Left lung (tissue), 10 donors: Measurements from ENCODE around the gene TTYH2. TPM values are rescaled to one million over a fixed set of nuclear protein-coding genes. Genes with fewer than 3 reads are reported as not detected.

Source experiments
- ATAC-seq: fragments of 200-7000 bp; cut with Tn5 transposase; one replicate; pipeline ENCODE4 v1.9.1; 2020; ENCODE audit warnings: moderate library complexity
- DNase-seq, 4 donors: peaks; one replicate each; pipeline ENCODE4 v3.0.0-alpha.2; 2013 to 2020
- H3K27ac ChIP-seq, 2 donors: fragments of 200-600 bp; sonication (generic) in 1 of 2; one replicate each; pipeline versions ENCODE4 v1.5.0 to v1.8.0; 2020 to 2021
- H3K27me3 ChIP-seq, 2 donors: fragments of 200-600 bp; sonication (generic) in 1 of 2; one replicate each; pipeline versions ENCODE4 v1.5.0 to v1.8.0; 2020 to 2021
- H3K36me3 ChIP-seq, 2 donors: fragments of 200-600 bp; sonication (generic) in 1 of 2; one replicate each; pipeline versions ENCODE4 v1.5.0 to v1.8.0; 2020 to 2021
- H3K4me1 ChIP-seq, 2 donors: fragments of 200-600 bp; one replicate each; pipeline ENCODE4 v1.8.0; 2021
- H3K4me3 ChIP-seq, 2 donors: fragments of 200-600 bp; sonication (generic) in 1 of 2; one replicate each; pipeline versions ENCODE4 v1.5.0 to v1.8.0; 2020 to 2021; ENCODE audit warnings: mild to moderate bottlenecking in 1 of 2
- H3K9me3 ChIP-seq, 2 donors: fragments of 200-600 bp; sonication (generic) in 1 of 2; one replicate each; pipeline versions ENCODE4 v1.5.0 to v1.8.0; 2020 to 2021
- CTCF ChIP-seq, 2 donors: fragments of 200-600 bp; sonication (generic) in 1 of 2; IDR thresholded peaks; one replicate each; pipeline versions ENCODE4 v1.5.0 to v1.8.0; 2021; ENCODE audit warnings: antibody characterized with exemption in 2 of 2
- intact Hi-C, 2 donors: fragments of 100-400 bp; cut with DNase I; formaldehyde crosslinking; loops; one replicate each; pipeline versions ENCODE4 v1.11.2 to v1.14.2; 2022
- polyA plus RNA-seq, 6 donors: library from polyadenylated mRNA; unstranded; fragments of 120-200 nt; gene quantifications; one replicate each; pipeline ENCODE4 v1.2.1, GENCODE V29; 2013; ENCODE audit not compliant: insufficient read length in 6 of 6
- total RNA-seq, 2 donors: library from RNA; stranded (reverse); fragmentation: NEBNext Ultra II Directional; extraction: Animal tissue kit (Norgen Biotek cat#: 25700); gene quantifications; one replicate each; pipeline ENCODE4 v1.2.1, GENCODE V29; 2021
- donor health status: DM: no; HTN: yes; CAD: no.
- donor health status: DM: no; HTN: no; CAD: no.

TTYH2 gene
- total and polyA plus RNA-seq, 8 donors = 6.9 to 22.1 (median 16.5) TPM

DNA sequence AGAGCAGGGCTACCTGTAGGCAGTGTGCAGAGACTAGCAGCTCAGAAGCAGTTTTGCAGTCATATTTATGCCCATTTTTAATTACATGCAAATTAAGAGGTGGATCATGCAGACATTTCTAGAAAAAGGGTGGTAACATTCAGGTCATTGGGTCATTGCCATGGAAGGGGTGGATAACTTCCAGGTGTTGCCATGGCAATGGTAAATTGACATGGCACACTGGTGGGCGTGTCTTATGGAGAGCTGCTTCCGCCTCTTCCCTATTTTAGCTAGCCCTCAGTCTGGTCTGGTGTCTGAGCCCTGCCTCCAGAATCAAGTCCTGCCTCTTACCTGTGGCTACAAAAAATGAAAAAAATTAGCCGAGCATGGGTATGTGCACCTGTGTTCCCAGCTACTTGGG, 57.9 kb downstream of the TTYH2 start:
- DNase-seq = no peak
- no peak overlapping the region for H3K4me3 ChIP-seq
- H3K9me3 ChIP-seq = no peaks in the 10 kb centered on the region
- intact Hi-C loops = no loop called here
- peaks cover 5 to 14% of the 10 kb centered on the region in 2 donors for H3K4me1 ChIP-seq
- no peaks in the 10 kb centered on the region for H3K36me3 ChIP-seq
- peak; percentile 12 for ATAC-seq
- no peak for TF ChIP-seq CTCF (IDR thresholded peaks at IDR 0.05)
- peaks cover 5 to 38% of the 10 kb centered on the region in 2 donors for H3K27me3 ChIP-seq
- H3K27ac ChIP-seq = no peak overlapping the region

DNA sequence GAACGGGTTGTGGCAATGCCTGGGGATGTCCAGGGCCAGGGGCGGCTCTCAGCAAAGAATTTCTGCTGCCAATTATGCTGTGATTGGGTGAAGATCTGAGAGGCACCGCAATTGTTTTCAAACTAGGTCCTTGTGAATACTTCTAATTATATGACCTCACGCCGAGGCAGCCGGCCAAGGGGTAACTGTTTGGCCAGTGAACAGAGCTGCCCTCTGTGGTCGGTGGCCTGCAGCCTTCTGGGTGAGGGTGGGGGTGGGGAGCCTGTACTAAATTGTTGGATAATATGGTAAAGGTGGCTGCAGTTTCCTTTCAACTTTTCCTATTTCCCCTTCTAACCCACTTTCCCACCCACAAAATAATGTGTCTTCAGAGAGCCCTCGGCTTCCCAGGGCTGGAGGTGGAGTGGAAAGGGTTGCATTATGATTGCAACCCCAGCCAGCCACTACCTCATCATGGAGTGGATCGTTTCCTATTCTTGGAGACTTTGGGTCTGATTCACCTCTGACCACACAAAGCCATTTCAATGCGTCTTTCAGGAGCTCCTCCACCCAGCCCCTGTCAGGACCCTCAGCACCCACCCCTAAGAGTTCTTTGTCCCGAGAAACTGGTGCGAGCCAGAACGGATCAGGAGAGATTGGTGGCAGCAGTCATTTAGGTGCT, 58.7 kb downstream of the TTYH2 start:
- no peak for TF ChIP-seq CTCF (IDR thresholded peaks at IDR 0.05)
- Histone ChIP-seq H3K4me1 (peaks cover 5 to 14% of the 10 kb centered on the region in 2 donors), H3K27me3 (peaks cover 5 to 42% of the 10 kb centered on the region in 2 donors), H3K9me3 (no peaks in the 10 kb centered on the region), H3K4me3 (no peak overlapping the region), H3K36me3 (no peaks in the 10 kb centered on the region), H3K27ac (no peak overlapping the region)
- ATAC-seq (peak; percentile 59), DNase-seq (peak in 1 of 4 donors; percentile 77)
- intact Hi-C loops = no loop called here

DNA sequence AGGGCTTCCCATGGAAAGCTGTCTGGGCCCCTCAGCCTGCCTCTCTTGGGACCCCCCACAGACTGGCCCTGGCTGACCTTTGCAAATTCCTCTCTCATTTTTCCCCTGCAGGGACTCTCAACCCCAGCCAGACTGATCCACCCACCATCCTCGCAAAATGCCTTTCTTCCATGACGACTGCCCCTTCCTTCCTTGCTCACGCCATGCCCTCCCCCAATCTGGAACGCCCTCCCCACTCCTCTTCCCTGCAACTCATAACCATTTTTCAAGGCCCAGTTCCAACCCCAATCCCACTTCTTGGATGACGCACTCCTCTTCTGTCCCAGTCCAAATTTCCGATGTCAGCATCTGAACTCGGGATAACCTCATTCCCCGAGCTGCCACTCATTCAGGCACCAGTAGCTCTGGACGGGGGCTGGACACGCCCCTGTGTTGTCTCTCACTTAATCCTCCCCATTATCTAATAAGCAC, 59.4 kb downstream of the TTYH2 start:
- TF ChIP-seq CTCF (IDR thresholded peaks at IDR 0.05) = no peak
- no peak overlapping the region for H3K4me3 ChIP-seq
- no peak overlapping the region for H3K27ac ChIP-seq
- DNase-seq = no peak
- intact Hi-C loops = no loop called here
- peaks cover 5 to 42% of the 10 kb centered on the region in 2 donors for H3K27me3 ChIP-seq
- no peaks in the 10 kb centered on the region for H3K9me3 ChIP-seq
- peaks cover 5 to 14% of the 10 kb centered on the region in 2 donors for H3K4me1 ChIP-seq
- no peak for ATAC-seq
- no peaks in the 10 kb centered on the region for H3K36me3 ChIP-seq

DNA sequence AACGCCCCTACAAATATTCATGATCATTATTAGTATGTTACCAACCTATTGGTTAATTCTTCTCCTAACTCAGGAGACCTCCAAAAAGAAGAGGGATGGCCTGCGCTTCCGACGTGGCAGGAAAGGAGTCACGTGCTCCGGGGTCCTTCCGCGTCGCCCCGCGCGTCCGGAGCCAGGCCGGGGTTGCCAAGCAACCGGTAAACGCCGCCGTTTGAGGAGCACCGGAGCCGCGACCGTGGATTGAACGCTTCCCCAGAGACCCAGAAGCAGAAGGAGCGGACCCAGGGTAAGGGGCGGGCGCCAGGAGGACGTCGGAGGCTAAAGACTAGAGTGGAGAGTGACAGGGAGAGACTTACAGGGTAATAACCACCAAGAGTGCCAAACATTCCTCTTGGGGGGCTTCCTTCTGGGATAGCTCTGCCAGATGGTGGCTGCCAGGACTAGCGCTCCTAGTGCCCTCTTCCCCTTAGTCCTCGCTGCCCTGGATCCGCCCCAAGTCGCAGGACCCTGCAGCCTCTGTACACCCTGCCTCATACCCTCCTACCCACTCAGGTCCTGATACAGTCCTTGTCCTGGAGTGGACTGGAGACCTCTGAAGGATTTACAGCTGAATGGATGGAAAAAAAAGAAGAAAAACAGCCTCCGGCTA, 60.8 kb downstream of the TTYH2 start, which contains the start of gene DNAI2:
Gene DNAI2 (plus strand): TSS at position 175 of the 649 bp plus-strand sequence. CDS start 7,584 bp downstream, outside the sequence.
- peak in 2 of 4 donors; percentile 79 to 82 for DNase-seq
- H3K4me1 ChIP-seq = peaks cover 5 to 14% of the 10 kb centered on the region in 2 donors
- H3K9me3 ChIP-seq = no peaks in the 10 kb centered on the region
- no peak for TF ChIP-seq CTCF (IDR thresholded peaks at IDR 0.05)
- intact Hi-C loops = no loop called here
- ATAC-seq = no peak
- peaks cover 5 to 42% of the 10 kb centered on the region in 2 donors for H3K27me3 ChIP-seq
- no peak within 1 kb of the TSS for H3K27ac ChIP-seq
- H3K4me3 ChIP-seq = no peak within 1 kb of the TSS
- no peaks in the 10 kb centered on the region for H3K36me3 ChIP-seq

DNA sequence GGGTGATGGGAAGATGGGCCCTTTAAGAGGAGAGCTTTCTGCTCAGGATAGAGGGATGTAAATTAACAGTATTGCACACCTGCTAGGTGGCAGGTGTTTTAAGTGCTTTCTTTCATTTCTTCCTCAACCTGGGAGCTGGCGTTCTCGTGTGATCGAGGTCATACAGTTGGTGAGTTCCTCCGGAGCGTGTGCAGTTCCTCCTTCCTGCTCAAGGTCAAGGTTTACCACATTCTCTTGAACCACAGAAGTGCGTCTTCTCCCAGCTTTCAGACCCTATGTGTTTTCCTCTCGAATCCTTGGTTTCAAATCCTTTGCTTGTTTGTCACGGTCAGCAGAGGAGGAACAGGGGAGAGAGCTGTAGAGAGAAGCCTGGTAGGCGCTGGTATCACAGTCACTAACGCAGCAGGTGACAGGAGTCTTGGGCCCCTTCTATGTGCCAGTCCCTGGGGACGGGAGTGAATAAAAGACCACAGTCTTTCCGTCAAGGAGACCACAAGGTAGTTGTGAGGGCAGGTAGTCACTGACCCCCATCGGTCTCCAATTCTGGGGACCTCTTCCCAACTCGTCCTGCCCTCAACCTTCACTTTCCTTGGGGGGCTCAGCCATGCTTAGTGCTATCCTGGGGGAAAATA, 61.5 kb downstream of the TTYH2 start:
- intact Hi-C loops = no loop called here
- H3K27ac ChIP-seq = no peak overlapping the region
- ATAC-seq = no peak
- no peaks in the 10 kb centered on the region for H3K36me3 ChIP-seq
- H3K27me3 ChIP-seq = peaks cover 5 to 42% of the 10 kb centered on the region in 2 donors
- H3K4me3 ChIP-seq = no peak overlapping the region
- H3K4me1 ChIP-seq = peaks cover 5 to 14% of the 10 kb centered on the region in 2 donors
- H3K9me3 ChIP-seq = no peaks in the 10 kb centered on the region
- no peak for TF ChIP-seq CTCF (IDR thresholded peaks at IDR 0.05)
- no peak for DNase-seq
